Left forelimb (tissue), 1 donor: ENCODE measurements around the gene GGT5.
A peak's percentile ranks its signal among the peaks of the same experiment; 100 is the strongest.
"Not testable (repeated sequence)": the region's sequence is repeated elsewhere in the genome, so short reads cannot be mapped to it uniquely, and the experiment has no call there.

Experiments
- DNase-seq: peaks from one replicate; pipeline ENCODE4 v3.0.0-alpha.2; 2018; ENCODE audit warnings: low spot score

Gene GGT5

DNA sequence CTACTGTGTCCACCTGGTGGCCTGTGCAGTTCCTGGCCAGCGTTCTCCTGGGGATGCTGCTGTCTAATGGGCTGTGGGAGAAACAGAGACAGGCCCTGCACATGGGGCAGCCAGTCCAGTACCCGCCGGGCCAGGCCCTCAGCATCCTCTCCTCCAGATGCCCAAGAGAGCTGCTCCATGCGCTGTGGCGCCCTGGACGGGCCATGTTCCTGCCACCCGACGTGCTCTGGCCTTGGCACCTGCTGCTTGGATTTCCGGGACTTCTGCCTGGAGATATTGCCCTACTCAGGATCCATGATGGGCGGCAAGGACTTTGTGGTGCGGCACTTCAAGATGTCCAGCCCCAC, 62.0 kb downstream of the GGT5 start:
- not testable (repeated sequence) for DNase-seq

DNA sequence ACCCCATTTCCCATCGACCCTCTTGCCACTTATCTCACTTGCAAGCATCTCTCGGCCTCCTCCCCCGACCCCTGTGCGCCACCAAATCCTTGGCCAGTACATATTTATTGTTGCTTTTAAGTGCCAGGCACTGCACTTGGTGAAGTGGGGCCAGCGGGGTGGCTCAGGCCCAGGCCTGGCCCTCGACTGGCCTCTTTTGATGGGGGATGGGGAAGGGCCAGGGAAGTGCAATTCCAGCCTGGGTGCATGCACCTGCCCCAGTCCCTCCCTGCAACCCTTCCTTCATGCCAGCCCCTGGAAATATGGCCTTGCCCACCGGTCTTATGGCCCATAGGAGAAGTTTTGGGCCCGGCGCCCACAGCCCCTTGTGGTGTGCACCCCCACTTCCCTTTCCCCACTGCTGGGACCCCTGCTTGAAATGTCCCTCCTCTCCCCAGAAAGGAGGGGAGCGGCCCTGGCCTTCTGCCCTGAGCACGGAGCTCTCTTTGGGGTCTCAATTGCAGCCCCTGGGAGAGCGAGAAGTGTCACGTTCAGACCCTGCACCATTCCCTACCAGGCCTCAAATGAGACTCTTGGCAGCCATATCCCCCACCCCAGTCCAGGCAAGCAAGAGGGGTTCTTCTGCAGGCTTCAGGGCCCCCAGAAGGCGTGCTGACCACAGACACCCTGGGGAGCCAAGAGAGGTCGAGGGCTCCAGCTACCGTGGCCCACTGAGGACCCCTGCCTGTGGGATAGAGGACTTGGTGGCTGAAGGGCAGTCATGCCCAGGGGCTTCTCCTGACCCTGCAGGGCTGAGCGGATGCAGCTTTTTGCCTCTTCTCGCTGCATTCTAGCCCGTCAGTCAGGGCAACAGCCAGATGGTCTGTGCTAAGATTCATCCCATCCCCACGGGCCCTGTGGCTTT, 62.6 kb downstream of the GGT5 start:
- DNase-seq: no peak

GRCh38 chr22:24181088-24181995, 63.5 kb downstream of the GGT5 start, which contains the start of gene SUSD2:
Gene SUSD2 (plus strand): TSS chr22:24181487. CDS start chr22:24181520, 33 bp downstream.
- no peak for DNase-seq

DNA sequence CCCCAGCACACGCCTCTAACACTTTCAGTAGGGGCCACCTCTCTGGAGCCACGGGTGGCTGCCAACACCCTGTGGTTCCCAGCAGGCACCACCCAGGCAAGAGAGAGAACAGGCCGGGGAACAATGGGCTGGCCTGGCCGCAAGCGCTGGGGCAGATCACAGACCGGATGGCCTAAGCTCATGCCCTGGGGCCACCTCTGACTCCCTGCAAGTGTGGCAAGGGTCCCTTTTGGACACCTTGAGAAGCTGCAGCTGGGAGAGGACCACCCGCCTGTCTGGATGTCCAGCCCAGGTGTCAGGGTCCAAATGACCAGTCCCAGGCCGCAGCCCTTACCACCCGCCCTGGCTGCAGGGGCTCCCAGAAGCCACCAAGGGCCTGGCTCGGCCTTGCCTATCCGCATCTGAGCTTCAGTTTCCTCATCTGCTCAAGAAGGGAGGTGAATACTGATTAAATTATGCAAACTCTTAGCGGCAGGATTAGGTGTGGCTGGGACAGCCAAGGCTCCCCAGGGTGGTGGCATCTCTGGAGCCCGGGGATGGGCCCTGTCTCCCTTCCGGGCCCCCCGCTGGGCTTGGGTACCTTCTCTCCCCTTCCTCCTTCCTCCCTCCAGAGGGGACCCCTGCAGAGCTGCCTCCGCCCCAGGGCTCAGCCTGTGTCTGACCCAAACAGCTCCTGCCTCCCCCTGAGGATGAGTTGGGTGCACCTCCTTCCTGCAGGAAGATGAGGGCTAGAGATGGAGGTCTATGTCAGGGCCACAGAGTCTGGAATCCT, 64.4 kb downstream of the GGT5 start:
- no peak for DNase-seq

- DNase-seq: no peak
These were observed 65.2 kb downstream of the GGT5 start for GRCh38 chr22:24179478-24180210.

DNA sequence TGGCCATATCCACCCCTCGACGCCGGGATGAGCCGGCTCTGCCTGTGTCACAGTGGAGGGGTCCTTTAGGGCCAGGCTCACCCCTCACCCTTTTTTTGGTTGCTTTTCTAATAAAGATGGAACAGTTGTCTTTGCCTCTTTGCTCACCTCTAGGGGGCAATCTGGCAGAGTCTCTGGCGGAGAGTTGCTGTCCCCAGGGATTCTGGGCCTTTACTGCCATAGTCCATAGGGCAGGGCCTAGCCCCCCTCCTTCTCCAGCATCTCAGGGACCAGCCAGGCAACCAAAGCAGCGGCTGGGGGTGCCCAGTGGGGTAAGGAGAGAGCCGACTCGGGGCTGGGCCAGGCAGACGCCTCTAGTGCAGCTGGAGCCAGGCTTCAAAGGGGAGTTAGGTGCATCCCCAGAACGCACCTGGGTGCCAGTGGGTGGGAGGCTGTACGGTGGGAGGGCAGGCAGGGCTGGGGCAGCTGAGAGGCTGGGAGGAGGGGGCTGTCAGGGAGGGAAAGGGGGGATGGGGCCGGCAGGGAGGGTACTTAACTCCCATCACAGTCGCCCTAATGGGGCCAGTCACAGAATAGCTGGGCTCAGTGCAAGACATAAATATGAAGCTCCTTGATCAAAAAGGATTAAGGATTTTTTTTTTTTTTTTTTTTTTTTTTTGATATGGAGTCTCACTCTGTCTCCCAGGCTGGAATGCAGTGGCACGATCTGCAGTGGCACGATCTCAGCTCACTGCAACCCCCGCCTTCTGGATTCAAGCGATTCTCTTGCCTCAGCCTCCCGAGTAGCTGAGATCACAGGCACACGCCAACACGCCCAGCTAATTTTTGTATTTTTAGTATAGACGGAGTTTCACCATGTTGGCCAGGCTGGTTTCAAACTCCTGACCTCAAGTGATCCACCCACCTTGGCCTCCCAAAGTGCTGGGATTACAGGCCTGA, 66.1 kb downstream of the GGT5 start:
- no peak for DNase-seq

GRCh38 chr22:24178021-24178431, 66.9 kb downstream of the GGT5 start:
- no peak for DNase-seq

- no peak for DNase-seq
These were observed 67.4 kb downstream of the GGT5 start for GRCh38 chr22:24177456-24177855.

- no peak for DNase-seq
These were observed 67.8 kb downstream of the GGT5 start for GRCh38 chr22:24177045-24177444.

DNA sequence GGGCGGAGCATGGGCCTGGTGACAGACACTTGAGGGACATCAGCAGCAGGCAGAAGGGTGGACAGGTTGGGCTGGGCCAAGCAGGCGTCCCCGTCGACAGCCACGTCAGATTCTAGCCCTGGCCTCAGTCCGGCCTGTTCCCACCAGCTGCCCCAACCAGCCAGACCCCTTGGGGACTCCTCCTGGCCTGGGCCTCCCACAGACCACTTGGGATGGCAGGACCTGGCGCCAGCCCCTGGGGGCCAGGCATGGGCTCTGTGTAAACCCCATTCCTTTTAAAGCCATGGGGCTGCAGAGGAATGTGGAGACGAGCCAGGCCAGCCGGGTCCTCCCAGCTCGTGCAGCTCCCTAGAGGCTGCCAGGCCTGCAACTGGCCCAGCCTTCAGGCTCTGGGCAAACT, 68.3 kb downstream of the GGT5 start:
- DNase-seq: no peak

DNA sequence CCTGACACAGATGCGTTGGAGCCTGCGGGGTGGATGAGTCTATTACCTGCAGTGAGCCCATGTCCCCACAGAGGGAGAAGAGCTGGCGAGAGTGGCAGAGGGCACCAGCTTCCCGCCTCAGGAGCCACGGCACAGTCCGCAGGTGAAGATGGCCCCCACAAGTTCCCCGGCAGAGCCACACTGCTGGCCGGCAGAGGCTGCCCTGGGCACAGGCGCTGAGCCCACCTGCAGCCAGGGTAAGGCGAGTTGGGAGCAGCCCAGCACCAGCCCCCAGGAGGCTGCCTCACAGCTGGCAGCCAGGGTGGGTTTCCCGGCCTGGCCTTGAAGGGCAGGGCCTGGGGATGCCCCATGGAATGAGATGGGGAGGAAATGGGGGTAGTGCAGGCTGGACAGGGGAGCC, 68.8 kb downstream of the GGT5 start:
- no peak for DNase-seq

DNA sequence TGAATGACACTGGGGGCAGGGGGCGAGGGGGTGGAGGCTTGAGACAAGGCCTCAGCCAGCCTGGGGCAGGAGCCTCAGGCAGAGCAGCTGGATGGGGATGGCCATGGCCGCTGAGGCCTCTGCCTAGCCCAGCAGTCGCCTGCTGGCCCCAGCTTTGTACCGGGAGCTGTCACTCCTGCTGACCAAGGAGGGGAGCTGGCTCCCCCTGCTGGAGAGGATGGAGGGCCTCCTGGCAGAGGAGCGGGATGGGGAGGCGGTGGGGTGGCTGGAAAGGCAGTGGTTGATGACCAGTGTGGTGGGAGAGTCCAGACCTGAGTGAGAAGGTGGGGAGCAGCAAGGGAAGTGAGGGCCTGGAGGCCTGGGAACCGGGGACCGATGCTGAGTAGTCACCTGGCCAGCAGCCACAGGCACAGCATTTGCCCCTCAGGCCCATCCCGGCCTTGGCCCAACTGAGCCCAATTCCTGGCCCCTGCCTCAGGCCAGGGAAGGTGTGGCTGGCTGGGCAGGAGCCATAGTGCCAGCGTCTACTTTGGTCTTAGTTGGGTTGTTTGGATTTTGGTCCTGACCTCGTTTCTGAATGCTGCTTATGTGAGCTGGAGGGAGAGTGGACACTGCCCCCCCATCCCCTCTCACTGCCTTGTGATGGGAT, 69.6 kb downstream of the GGT5 start:
- DNase-seq: peak; percentile 84

DNA sequence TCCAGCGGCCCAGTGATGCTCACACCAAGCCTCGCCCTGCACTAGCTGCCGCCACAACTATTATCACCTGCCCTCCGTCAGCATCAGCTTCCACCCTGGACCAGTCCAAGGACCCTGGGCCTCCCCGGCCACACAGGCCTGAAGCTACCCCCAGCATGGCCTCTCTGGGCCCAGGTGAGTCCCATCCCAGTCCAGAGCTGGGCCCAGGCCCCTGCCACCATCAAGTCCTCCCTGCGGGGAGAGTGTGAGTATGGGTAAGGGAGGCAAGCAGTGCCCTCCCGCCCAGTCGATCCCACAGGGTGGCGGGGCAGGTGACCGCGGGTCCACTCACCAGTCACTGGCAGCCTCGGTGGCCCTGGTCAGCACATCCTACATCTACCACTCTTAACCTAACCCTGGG, 73.1 kb downstream of the GGT5 start:
- DNase-seq: no peak

- no peak for DNase-seq
These were observed 74.2 kb downstream of the GGT5 start for GRCh38 chr22:24170632-24171031.

- DNase-seq: no peak
These were observed 74.7 kb downstream of the GGT5 start for GRCh38 chr22:24170188-24170587.
